ENCODE measurements around the gene GAREM1. TPM values are rescaled to one million over a fixed set of nuclear protein-coding genes. Genes with fewer than 3 reads are reported as not detected.
A peak's percentile ranks its signal among the peaks of the same experiment; 100 is the strongest.
"Not testable (repeated sequence)": the region's sequence is repeated elsewhere in the genome, so short reads cannot be mapped to it uniquely, and the experiment has no call there.

The GAREM1 gene
- total RNA-seq, 1 donor from 2014 or later: 10.0 TPM

- TF ChIP-seq, protein P1, sequence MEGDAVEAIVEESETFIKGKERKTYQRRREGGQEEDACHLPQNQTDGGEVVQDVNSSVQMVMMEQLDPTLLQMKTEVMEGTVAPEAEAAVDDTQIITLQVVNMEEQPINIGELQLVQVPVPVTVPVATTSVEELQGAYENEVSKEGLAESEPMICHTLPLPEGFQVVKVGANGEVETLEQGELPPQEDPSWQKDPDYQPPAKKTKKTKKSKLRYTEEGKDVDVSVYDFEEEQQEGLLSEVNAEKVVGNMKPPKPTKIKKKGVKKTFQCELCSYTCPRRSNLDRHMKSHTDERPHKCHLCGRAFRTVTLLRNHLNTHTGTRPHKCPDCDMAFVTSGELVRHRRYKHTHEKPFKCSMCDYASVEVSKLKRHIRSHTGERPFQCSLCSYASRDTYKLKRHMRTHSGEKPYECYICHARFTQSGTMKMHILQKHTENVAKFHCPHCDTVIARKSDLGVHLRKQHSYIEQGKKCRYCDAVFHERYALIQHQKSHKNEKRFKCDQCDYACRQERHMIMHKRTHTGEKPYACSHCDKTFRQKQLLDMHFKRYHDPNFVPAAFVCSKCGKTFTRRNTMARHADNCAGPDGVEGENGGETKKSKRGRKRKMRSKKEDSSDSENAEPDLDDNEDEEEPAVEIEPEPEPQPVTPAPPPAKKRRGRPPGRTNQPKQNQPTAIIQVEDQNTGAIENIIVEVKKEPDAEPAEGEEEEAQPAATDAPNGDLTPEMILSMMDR (IDR thresholded peaks at IDR 0.05; ENCODE audit: insufficient read depth, low read length, severe bottlenecking): no peak
Observed at GRCh38 chr18:32483002-32483401, 12.3 kb upstream of the GAREM1 start.

GRCh38 chr18:32482117-32482516 is 11.4 kb upstream of the GAREM1 start:
- DNase-seq (ENCODE audit: low read depth) (no peak), FAIRE-seq (no peak)
- H3K4me3 ChIP-seq (ENCODE audit: low read depth, low read length): no peak overlapping the region
- no peaks in the 10 kb centered on the region for H3K27me3 ChIP-seq (ENCODE audit: control insufficient read depth, insufficient read depth, low read length)
- H3K36me3 ChIP-seq (ENCODE audit: control insufficient read depth, insufficient read depth, low read length): no peaks in the 10 kb centered on the region
- TF ChIP-seq, protein P1 (IDR thresholded peaks at IDR 0.05; ENCODE audit: insufficient read depth, low read length, severe bottlenecking): no peak

More at GRCh38 chr18:32483002-32483401, 12.3 kb upstream of the GAREM1 start:
- FAIRE-seq: no peak
- no peaks in the 10 kb centered on the region for H3K36me3 ChIP-seq (ENCODE audit: control insufficient read depth, insufficient read depth, low read length)
- no peaks in the 10 kb centered on the region for H3K27me3 ChIP-seq (ENCODE audit: control insufficient read depth, insufficient read depth, low read length)
- no peak overlapping the region for H3K4me3 ChIP-seq (ENCODE audit: low read depth, low read length)
- no peak for DNase-seq (ENCODE audit: low read depth)

- DNase-seq (ENCODE audit: low read depth) (peak; percentile 14), FAIRE-seq (peak; percentile 50)
- Histone ChIP-seq H3K27me3 (ENCODE audit: control insufficient read depth, insufficient read depth, low read length) (no peaks in the 10 kb centered on the region), H3K36me3 (ENCODE audit: control insufficient read depth, insufficient read depth, low read length) (no peaks in the 10 kb centered on the region), H3K4me3 (ENCODE audit: low read depth, low read length) (no peak overlapping the region)
- TF ChIP-seq, protein P1 (IDR thresholded peaks at IDR 0.05; ENCODE audit: insufficient read depth, low read length, severe bottlenecking): no peak
Observed at GRCh38 chr18:32480581-32480980, 9.9 kb upstream of the GAREM1 start.

GRCh38 chr18:32478807-32479206 is 8.1 kb upstream of the GAREM1 start:
- no peak for FAIRE-seq
- TF ChIP-seq, protein P1 (IDR thresholded peaks at IDR 0.05; ENCODE audit: insufficient read depth, low read length, severe bottlenecking): no peak
- H3K36me3 ChIP-seq (ENCODE audit: control insufficient read depth, insufficient read depth, low read length): no peaks in the 10 kb centered on the region
- H3K4me3 ChIP-seq (ENCODE audit: low read depth, low read length): no peak overlapping the region
- DNase-seq (ENCODE audit: low read depth): no peak
- no peaks in the 10 kb centered on the region for H3K27me3 ChIP-seq (ENCODE audit: control insufficient read depth, insufficient read depth, low read length)

DNA sequence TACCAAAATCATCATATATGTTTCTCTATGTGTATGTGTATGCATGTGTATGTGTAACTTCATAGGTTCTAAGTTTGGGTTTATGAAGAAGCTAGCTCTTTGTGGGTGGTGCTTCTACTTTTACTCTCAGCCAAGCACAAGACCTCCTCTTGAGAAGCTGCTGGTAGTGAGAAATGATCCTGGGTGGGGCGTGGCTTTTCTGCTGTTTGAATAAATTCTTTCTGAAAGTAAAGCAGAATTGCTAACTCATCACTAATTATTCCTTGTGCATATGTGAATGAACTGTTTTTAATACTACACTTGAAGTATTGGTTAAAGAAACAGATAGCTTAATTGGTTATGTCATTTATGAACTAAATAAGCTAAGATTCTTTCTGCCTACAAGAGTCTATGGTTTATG is 7.6 kb upstream of the GAREM1 start:
- no peaks in the 10 kb centered on the region for H3K27me3 ChIP-seq (ENCODE audit: control insufficient read depth, insufficient read depth, low read length)
- DNase-seq (ENCODE audit: low read depth): no peak
- no peak for FAIRE-seq

DNA sequence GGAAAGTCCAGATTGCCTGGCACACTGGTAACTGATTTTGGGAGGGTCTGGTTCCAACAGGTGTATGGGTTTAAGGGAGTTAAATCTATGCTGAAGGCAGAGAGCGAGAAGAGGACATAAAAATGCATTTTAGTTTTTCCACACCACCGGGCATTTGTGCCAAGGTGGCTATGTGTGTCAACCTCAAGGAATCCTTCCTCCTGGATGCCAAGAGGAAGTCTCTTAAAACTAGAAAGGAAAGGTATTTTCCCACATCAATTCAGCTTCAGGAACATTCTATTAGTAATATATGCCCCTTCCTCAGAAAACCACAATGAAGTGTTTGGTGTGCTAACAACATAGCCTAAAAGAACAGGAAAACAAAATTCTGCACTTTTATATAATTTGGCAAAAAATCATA is 5.4 kb upstream of the GAREM1 start:
- H3K4me3 ChIP-seq (ENCODE audit: low read depth, low read length): no peak overlapping the region
- FAIRE-seq (no peak), DNase-seq (ENCODE audit: low read depth) (no peak)
- TF ChIP-seq, protein P1 (IDR thresholded peaks at IDR 0.05; ENCODE audit: insufficient read depth, low read length, severe bottlenecking): no peak
- H3K27me3 ChIP-seq (ENCODE audit: control insufficient read depth, insufficient read depth, low read length): no peaks in the 10 kb centered on the region
- no peaks in the 10 kb centered on the region for H3K36me3 ChIP-seq (ENCODE audit: control insufficient read depth, insufficient read depth, low read length)

More for the DNA sequence above, 7.6 kb upstream of the GAREM1 start:
- Histone ChIP-seq H3K36me3 (ENCODE audit: control insufficient read depth, insufficient read depth, low read length) (no peaks in the 10 kb centered on the region), H3K4me3 (ENCODE audit: low read depth, low read length) (no peak overlapping the region)
- TF ChIP-seq, protein P1 (IDR thresholded peaks at IDR 0.05; ENCODE audit: insufficient read depth, low read length, severe bottlenecking): no peak

DNA sequence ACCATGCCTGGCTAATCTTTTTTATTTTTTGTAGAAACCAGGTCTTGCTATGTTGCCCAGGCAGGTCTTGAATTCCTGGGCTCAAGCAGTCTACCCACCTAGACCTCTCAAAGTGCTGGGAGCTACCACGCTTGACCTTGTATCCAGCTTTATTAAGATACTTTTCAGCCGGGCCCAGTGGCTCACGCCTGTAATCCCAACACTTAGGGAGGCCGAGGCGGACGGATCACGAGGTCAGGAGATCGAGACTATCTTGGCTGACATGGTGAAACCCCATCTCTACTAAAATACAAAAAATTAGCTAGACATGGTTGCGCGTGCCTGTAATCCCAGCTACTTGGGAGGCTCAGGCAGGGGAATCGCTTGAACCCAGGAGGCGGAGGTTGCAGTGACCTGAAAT is 4.4 kb upstream of the GAREM1 start:
- not testable (repeated sequence) for FAIRE-seq; H3K27me3 ChIP-seq (ENCODE audit: control insufficient read depth, insufficient read depth, low read length); H3K4me3 ChIP-seq (ENCODE audit: low read depth, low read length); H3K36me3 ChIP-seq (ENCODE audit: control insufficient read depth, insufficient read depth, low read length); DNase-seq (ENCODE audit: low read depth)
